Mammary epithelial cell (primary cell): ENCODE measurements around the gene ZNF260.

Experiments
- CTCF ChIP-seq, 2 donors: IDR thresholded peaks in 1 of 2; conservative IDR thresholded peaks in 1 of 2; 2 replicates each; pipeline ENCODE4 v1.5.1; 2011 to 2012; ENCODE audit warnings: inconsistent platforms in 2 of 2, low read length in 2 of 2, mild to moderate bottlenecking in 2 of 2, control low read depth in 1 of 2, low read depth in 1 of 2; ENCODE audit not compliant: insufficient read depth in 1 of 2; ENCODE audit errors: extremely low read depth in 1 of 2
- EZH2 ChIP-seq: IDR thresholded peaks from 2 replicates; pipeline ENCODE4 v1.6.1; 2012; ENCODE audit warnings: low read length, inconsistent platforms, borderline replicate concordance

DNA sequence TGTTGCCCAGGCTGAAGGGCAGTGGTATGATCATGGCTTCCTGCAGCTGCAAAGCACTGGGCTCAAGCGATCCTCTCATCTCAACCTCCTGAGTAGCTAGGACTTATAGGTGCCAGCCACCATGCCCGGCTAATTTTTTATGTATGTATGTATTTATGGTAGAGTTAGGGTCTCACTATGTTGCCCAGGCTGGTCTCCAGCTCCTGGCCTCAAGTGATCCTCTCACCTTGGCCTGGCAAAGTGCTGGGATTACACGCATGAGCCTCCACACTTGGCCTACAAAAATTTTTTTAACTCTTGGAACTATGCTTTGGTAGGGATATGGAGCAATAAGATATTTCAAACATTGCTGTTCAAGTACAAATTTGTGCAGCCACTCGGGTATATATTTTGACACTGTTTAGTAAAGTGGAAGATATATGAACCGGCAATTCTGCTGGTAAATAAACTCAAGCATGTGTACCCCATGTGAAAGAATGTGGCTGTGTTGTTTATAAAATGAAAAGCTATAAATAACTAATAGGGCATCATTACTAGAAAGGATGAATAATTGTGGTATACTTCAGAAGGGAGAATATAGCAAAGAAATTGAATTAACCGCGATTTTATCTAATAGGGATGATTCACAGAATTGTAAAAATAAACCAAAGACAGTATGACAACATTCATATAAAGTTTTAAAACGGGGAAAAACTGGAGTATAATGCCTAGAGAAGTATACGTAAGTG is 39.8 kb downstream of the ZNF260 start:
- TF ChIP-seq CTCF (conservative IDR thresholded peaks at IDR 0.05 in 1 of 2, IDR thresholded peaks at IDR 0.05 in 1 of 2; ENCODE audit: extremely low read depth in 1 of 2, insufficient read depth in 1 of 2, low read depth in 1 of 2, low read length in 2 of 2) (no peak), EZH2 (no peak)
